PC-3 (cell line): ENCODE results near the gene ANG. TPM values are rescaled to one million over a fixed set of nuclear protein-coding genes. Genes with fewer than 3 reads are reported as not detected.
"Not testable (repeated sequence)": the region's sequence is repeated elsewhere in the genome, so short reads cannot be mapped to it uniquely, and the experiment has no call there.

Experiments used
- ATAC-seq: fragments of 200-7000 bp; cut with Tn5 transposase; 2 replicates; pipeline ENCODE4 v1.9.1; 2020; ENCODE audit warnings: mild to moderate bottlenecking, moderate library complexity
- BruUV-seq: library from RNA; stranded (reverse); fragments of 400-500 nt; replicated peaks from 2 replicates; lab custom pipeline; 2021; lab: Mats Ljungman, UMichigan
- CTCF ChIA-PET: fragments of 300-600 bp; sonication (Branson Sonifier 250); formaldehyde crosslinking; loops from one replicate; lab custom pipeline; 2022; ENCODE audit warnings: antibody characterized with exemption; lab: Charles Lee
- POLR2A ChIA-PET: fragments of 300-600 bp; sonication (Branson Sonifier 250); formaldehyde crosslinking; loops from one replicate; lab custom pipeline; 2022; ENCODE audit warnings: antibody characterized with exemption; ENCODE audit not compliant: unreplicated experiment; lab: Charles Lee
- DNase-seq: peaks from one replicate; pipeline ENCODE4 v3.0.0-alpha.2; 2015
- H2AFZ ChIP-seq: fragments of 300-600 bp; sonication (generic); 2 replicates; pipeline ENCODE4 v1.6.0; 2016; ENCODE audit warnings: antibody characterized with exemption, low read length
- H3F3A ChIP-seq: fragments of 300-600 bp; sonication (generic); one replicate; pipeline ENCODE4 v1.6.0; 2017; ENCODE audit warnings: antibody characterized with exemption, low read length, control low read depth, mild to moderate bottlenecking; ENCODE audit not compliant: unreplicated experiment
- H3K27ac ChIP-seq: fragments of 300-600 bp; sonication (generic); 2 replicates; pipeline ENCODE4 v1.5.1; 2016; ENCODE audit warnings: mild to moderate bottlenecking, low read length
- H3K27me3 ChIP-seq: fragments of 300-600 bp; sonication (generic); 2 replicates; pipeline ENCODE4 v1.6.1; 2016; ENCODE audit warnings: low read length, mixed read lengths
- H3K36me3 ChIP-seq: fragments of 300-600 bp; sonication (generic); 2 replicates; pipeline ENCODE4 v1.6.1; 2016; ENCODE audit warnings: low read depth, mixed run types, low read length, mixed read lengths
- H3K4me1 ChIP-seq: fragments of 300-600 bp; sonication (generic); 2 replicates; pipeline ENCODE4 v1.5.1; 2016; ENCODE audit warnings: low read length; ENCODE audit not compliant: insufficient read depth
- H3K4me2 ChIP-seq: fragments of 300-600 bp; sonication (generic); 2 replicates; pipeline ENCODE4 v1.6.0; 2016; ENCODE audit warnings: low read length
- H3K4me3 ChIP-seq: fragments of 300-600 bp; sonication (generic); 2 replicates; pipeline ENCODE4 v1.5.1; 2016; ENCODE audit warnings: mild to moderate bottlenecking, low read length, mixed read lengths
- H3K79me2 ChIP-seq: fragments of 300-600 bp; sonication (generic); 2 replicates; pipeline ENCODE4 v1.6.1; 2017; ENCODE audit warnings: low read length, mixed read lengths
- H3K9ac ChIP-seq: fragments of 300-600 bp; sonication (generic); 2 replicates; pipeline ENCODE4 v1.6.0; 2016; ENCODE audit warnings: mild to moderate bottlenecking, low read length
- H3K9me2 ChIP-seq: fragments of 300-600 bp; sonication (generic); replicated peaks from 2 replicates; pipeline ENCODE4 v1.6.1; 2016; ENCODE audit warnings: mixed run types, low read length, mixed read lengths
- H3K9me3 ChIP-seq: fragments of 300-600 bp; sonication (generic); 2 replicates; pipeline ENCODE4 v1.6.1; 2016; ENCODE audit warnings: low read length, mixed read lengths
- H4K20me1 ChIP-seq: fragments of 300-600 bp; sonication (generic); 2 replicates; pipeline ENCODE4 v1.6.1; 2016; ENCODE audit warnings: low read length, mixed read lengths
- EZH2 ChIP-seq: fragments of 300-600 bp; sonication (generic); IDR thresholded peaks from one replicate; pipeline ENCODE4 v1.6.1; 2017; ENCODE audit warnings: antibody characterized with exemption, mild to moderate bottlenecking, low read length; ENCODE audit not compliant: unreplicated experiment
- EZH2phosphoT487 ChIP-seq: fragments of 300-600 bp; sonication (generic); IDR thresholded peaks from 2 replicates; pipeline ENCODE4 v1.6.1; 2018; ENCODE audit warnings: mild to moderate bottlenecking, antibody characterized with exemption, low read length, borderline replicate concordance
- intact Hi-C: fragments of 100-400 bp; cut with micrococcal nuclease; formaldehyde crosslinking; loops from 2 replicates; pipeline ENCODE4 v1.9.0; 2023
- total RNA-seq: library from RNA; depleted of rRNA; stranded (reverse); fragments of >200 nt; gene quantifications from 2 replicates; pipeline ENCODE4 v1.2.3, GENCODE V29; 2014
- TF ChIP-seq, protein P1 (sequence below): fragments of 300-600 bp; sonication (generic); conservative IDR thresholded peaks from 2 replicates; pipeline ENCODE4 v1.5.1; 2017; ENCODE audit warnings: antibody characterized with exemption, low read depth, mild to moderate bottlenecking, low read length

ANG gene
- total RNA-seq, 1 experiment from 2014 or later, result 4.8 TPM

DNA sequence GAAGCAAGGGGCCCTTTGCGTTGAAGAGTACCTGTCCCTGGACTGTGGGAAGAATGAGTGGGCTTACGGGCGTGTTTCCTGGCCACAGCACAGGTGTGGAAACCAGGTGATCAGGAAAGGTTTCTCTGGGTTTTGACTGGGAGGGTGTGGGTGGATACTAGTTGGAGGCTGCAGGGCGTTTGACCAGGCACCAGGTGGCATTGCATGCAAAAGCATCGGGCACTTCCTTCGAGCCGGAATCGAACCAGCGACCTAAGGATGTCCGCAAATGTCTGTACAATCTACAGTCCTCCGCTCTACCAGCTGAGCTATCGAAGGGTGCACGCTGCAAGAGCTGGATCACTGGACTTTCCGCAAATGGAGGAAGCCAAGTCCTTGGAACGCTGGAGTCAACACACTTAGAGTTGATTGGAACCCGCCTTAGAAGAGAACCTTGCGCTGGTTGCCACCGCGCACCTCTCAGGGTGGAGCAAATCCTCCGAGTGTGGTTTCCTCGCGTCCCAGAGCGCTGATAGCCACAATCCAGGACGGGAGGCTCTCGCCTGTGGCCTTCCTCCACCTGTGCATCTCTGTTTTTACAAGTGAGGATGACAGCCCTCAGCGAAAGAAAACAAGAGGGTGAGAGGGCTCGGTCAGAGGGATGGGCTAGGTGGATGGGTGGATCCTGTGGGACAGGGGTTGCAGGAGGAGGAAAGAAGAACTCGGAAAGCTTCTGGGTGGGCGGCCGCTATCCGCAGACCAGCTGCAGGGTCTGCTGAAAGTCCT lies 25.4 kb upstream of the ANG start:
- Histone ChIP-seq H3K4me2 (peak overlapping the region; percentile 86), H3K9ac (no peak overlapping the region), H3F3A (no peaks in the 10 kb centered on the region), H3K4me3 (peak overlapping the region; percentile 70), H3K9me2 (no peaks in the 10 kb centered on the region), H3K4me1 (no peaks in the 10 kb centered on the region; the same call in 1 of the 2 replicates), H4K20me1 (no peaks in the 10 kb centered on the region), H3K79me2 (no peaks in the 10 kb centered on the region), H3K36me3 (no peaks in the 10 kb centered on the region), H2AFZ (peak overlapping the region; percentile 95), H3K9me3 (no peaks in the 10 kb centered on the region), H3K27ac (no peak overlapping the region), H3K27me3 (no peaks in the 10 kb centered on the region)
- peak; percentile 90 for ATAC-seq
- no peak for TF ChIP-seq EZH2
- TF ChIP-seq EZH2phosphoT487, result no peak
- TF ChIP-seq, protein P1, sequence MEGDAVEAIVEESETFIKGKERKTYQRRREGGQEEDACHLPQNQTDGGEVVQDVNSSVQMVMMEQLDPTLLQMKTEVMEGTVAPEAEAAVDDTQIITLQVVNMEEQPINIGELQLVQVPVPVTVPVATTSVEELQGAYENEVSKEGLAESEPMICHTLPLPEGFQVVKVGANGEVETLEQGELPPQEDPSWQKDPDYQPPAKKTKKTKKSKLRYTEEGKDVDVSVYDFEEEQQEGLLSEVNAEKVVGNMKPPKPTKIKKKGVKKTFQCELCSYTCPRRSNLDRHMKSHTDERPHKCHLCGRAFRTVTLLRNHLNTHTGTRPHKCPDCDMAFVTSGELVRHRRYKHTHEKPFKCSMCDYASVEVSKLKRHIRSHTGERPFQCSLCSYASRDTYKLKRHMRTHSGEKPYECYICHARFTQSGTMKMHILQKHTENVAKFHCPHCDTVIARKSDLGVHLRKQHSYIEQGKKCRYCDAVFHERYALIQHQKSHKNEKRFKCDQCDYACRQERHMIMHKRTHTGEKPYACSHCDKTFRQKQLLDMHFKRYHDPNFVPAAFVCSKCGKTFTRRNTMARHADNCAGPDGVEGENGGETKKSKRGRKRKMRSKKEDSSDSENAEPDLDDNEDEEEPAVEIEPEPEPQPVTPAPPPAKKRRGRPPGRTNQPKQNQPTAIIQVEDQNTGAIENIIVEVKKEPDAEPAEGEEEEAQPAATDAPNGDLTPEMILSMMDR, result peak; percentile 88
- DNase-seq, result peak; percentile 90
- POLR2A ChIA-PET, result no interaction called here
- intact Hi-C loops, result loop anchor here (1.0 kb wide), 5 partner anchors 18 to 50 kb away; no protein-coding TSS in a partner anchor
- BruUV-seq, result no TSS peak
- CTCF ChIA-PET, result interaction anchor here (0.6 to 1.0 kb wide), 4 partner anchors 18 to 335 kb away, joined by 4 to 12 read pairs (median 6); no protein-coding TSS in a partner anchor

DNA sequence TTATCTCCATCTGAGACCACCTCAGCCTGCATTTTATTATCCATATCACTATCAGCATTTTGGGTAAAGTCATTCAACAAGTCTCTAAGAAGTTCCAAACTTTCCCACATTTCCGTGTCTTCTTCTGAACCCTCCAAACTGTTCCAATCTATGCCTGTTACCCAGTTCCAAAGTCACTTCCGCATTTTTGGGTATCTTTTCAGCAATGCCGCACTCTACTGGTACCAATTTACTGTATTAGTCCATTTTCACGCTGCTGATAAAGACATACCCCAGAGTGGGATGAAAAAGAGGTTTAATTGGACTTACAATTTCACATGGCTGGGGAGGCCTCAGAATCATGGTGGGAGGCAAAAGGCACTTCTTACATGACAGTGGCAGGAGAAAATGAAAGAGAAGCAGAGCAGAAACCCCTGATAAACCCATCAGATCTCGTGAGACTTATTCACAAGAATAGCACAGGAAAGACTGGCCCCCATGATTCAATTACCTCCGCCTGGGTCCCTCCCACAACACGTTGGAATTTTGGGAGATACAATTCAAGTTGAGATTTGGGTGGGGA lies 22.1 kb upstream of the ANG start:
- intact Hi-C loops, POLR2A ChIA-PET, ATAC-seq, H3K79me2 ChIP-seq, H2AFZ ChIP-seq, H3K9ac ChIP-seq, CTCF ChIA-PET, H3K9me3 ChIP-seq, H3K4me2 ChIP-seq, H3F3A ChIP-seq, H3K4me3 ChIP-seq, H4K20me1 ChIP-seq, H3K27ac ChIP-seq, H3K36me3 ChIP-seq, DNase-seq, BruUV-seq, H3K9me2 ChIP-seq, H3K4me1 ChIP-seq, H3K27me3 ChIP-seq: not testable (repeated sequence)

- Histone ChIP-seq H4K20me1 (no peaks in the 10 kb centered on the region), H3K36me3 (no peaks in the 10 kb centered on the region), H2AFZ (no peak overlapping the region), H3K27ac (no peak overlapping the region), H3K4me2 (no peak overlapping the region), H3F3A (peaks cover 5% of the 10 kb centered on the region), H3K9me2 (no peaks in the 10 kb centered on the region), H3K4me1 (peaks cover 22% of the 10 kb centered on the region), H3K4me3 (no peak overlapping the region), H3K9ac (no peak overlapping the region), H3K27me3 (no peaks in the 10 kb centered on the region), H3K9me3 (no peaks in the 10 kb centered on the region), H3K79me2 (no peaks in the 10 kb centered on the region)
- CTCF ChIA-PET, result no interaction called here
- no TSS peak for BruUV-seq
- POLR2A ChIA-PET, result no interaction called here
- intact Hi-C loops, result no loop called here
- DNase-seq (no peak), ATAC-seq (no peak)
- TF ChIP-seq, protein P1, result no peak
- TF ChIP-seq EZH2phosphoT487, result no peak
- TF ChIP-seq EZH2, result no peak
Measured at GRCh38 chr14:20667957-20668356, 20.6 kb upstream of the ANG start.
